HL-60 (cell line): Measurements from ENCODE around the gene APH1B.
"Not testable (repeated sequence)": the region's sequence is repeated elsewhere in the genome, so short reads cannot be mapped to it uniquely, and the experiment has no call there.

Experiments
- DNase-seq, 2 experiments: peaks; one replicate each; pipeline ENCODE4 v3.0.0-alpha.2; 2010 to 2020; ENCODE audit warnings: low read depth in 1 of 2, low spot score in 1 of 2
- H3K27ac ChIP-seq: fragments of 250-450 bp; sonication (Bioruptor Pico); replicated peaks from 2 replicates; pipeline ENCODE4 v1.5.1; 2020; ENCODE audit warnings: mild to moderate bottlenecking, moderate library complexity
- H3K27me3 ChIP-seq: fragments of 250-450 bp; sonication (Bioruptor Pico); 2 replicates; pipeline ENCODE4 v1.5.1; 2021; ENCODE audit warnings: mild to moderate bottlenecking, moderate library complexity; ENCODE audit not compliant: insufficient read depth, poor library complexity, severe bottlenecking
- H3K4me3 ChIP-seq: replicated peaks from 2 replicates; pipeline ENCODE4 v1.5.1; 2011; ENCODE audit warnings: mild to moderate bottlenecking, control low read depth, low read length; ENCODE audit not compliant: insufficient read depth
- GABPA ChIP-seq: IDR thresholded peaks from 2 replicates; pipeline ENCODE4 v1.6.1; 2012; ENCODE audit warnings: low read depth
- POLR2AphosphoS5 ChIP-seq: IDR thresholded peaks from 2 replicates; pipeline ENCODE4 v1.6.1; 2012; ENCODE audit warnings: low read depth
- SPI1 ChIP-seq: IDR thresholded peaks from 2 replicates; pipeline ENCODE4 v1.6.1; 2012; ENCODE audit warnings: low read depth, mild to moderate bottlenecking, borderline replicate concordance
- TF ChIP-seq, protein P1 (sequence below): IDR thresholded peaks from 2 replicates; pipeline ENCODE4 v1.6.1; 2012; ENCODE audit warnings: low read depth; ENCODE audit not compliant: insufficient replicate concordance
- TF ChIP-seq, protein P2 (sequence below): IDR thresholded peaks from one replicate; pipeline ENCODE4 v1.5.1; 2011; ENCODE audit warnings: low read length, control low read depth, inconsistent platforms; ENCODE audit not compliant: insufficient read depth

Gene APH1B

DNA sequence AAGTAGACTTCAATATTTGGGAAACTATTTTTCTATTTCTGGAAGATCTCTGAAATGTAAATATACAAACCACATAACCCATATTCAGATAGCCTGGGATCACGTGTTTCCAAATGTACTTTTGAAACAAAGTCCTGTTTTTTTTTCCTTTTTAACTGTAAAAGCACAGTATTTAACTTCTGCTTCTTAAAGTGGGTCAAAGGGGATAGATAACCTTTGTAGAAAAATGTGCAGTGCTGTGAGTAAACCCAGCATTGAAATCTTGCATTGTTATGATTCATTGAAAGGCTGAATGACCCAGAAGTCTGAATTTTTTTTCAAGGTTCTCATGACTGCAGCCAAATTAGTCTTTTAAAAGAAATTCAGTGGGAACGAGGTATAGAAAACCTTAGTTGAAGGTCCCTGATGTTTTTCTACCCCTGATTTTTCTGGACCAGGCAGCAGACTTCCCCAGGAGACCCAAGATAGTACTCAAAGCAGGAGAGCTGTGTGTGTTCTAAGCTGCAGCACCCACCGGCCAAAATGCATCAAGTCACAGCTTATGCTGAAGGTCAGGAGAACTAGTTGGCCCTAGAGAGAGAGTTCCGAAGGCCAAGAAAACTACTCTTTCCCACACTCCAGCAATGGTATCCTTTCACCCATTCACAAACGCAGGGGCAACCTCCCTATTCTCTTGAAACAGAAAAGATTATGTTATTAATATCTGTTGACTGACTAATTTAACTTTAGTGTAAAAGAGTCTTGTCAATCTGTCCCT, 43.6 kb upstream of the APH1B start:
- Histone ChIP-seq H3K27ac (peak overlapping the region; percentile 23; the same call in 1 of the 2 replicates), H3K27me3 (no peaks in the 10 kb centered on the region), H3K4me3 (no peak overlapping the region)
- TF ChIP-seq POLR2AphosphoS5 (no peak), SPI1 (no peak), GABPA (no peak)
- TF ChIP-seq, protein P1, sequence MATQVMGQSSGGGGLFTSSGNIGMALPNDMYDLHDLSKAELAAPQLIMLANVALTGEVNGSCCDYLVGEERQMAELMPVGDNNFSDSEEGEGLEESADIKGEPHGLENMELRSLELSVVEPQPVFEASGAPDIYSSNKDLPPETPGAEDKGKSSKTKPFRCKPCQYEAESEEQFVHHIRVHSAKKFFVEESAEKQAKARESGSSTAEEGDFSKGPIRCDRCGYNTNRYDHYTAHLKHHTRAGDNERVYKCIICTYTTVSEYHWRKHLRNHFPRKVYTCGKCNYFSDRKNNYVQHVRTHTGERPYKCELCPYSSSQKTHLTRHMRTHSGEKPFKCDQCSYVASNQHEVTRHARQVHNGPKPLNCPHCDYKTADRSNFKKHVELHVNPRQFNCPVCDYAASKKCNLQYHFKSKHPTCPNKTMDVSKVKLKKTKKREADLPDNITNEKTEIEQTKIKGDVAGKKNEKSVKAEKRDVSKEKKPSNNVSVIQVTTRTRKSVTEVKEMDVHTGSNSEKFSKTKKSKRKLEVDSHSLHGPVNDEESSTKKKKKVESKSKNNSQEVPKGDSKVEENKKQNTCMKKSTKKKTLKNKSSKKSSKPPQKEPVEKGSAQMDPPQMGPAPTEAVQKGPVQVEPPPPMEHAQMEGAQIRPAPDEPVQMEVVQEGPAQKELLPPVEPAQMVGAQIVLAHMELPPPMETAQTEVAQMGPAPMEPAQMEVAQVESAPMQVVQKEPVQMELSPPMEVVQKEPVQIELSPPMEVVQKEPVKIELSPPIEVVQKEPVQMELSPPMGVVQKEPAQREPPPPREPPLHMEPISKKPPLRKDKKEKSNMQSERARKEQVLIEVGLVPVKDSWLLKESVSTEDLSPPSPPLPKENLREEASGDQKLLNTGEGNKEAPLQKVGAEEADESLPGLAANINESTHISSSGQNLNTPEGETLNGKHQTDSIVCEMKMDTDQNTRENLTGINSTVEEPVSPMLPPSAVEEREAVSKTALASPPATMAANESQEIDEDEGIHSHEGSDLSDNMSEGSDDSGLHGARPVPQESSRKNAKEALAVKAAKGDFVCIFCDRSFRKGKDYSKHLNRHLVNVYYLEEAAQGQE = no peak
- TF ChIP-seq, protein P2, sequence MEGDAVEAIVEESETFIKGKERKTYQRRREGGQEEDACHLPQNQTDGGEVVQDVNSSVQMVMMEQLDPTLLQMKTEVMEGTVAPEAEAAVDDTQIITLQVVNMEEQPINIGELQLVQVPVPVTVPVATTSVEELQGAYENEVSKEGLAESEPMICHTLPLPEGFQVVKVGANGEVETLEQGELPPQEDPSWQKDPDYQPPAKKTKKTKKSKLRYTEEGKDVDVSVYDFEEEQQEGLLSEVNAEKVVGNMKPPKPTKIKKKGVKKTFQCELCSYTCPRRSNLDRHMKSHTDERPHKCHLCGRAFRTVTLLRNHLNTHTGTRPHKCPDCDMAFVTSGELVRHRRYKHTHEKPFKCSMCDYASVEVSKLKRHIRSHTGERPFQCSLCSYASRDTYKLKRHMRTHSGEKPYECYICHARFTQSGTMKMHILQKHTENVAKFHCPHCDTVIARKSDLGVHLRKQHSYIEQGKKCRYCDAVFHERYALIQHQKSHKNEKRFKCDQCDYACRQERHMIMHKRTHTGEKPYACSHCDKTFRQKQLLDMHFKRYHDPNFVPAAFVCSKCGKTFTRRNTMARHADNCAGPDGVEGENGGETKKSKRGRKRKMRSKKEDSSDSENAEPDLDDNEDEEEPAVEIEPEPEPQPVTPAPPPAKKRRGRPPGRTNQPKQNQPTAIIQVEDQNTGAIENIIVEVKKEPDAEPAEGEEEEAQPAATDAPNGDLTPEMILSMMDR = no peak
- DNase-seq = no peak

DNA sequence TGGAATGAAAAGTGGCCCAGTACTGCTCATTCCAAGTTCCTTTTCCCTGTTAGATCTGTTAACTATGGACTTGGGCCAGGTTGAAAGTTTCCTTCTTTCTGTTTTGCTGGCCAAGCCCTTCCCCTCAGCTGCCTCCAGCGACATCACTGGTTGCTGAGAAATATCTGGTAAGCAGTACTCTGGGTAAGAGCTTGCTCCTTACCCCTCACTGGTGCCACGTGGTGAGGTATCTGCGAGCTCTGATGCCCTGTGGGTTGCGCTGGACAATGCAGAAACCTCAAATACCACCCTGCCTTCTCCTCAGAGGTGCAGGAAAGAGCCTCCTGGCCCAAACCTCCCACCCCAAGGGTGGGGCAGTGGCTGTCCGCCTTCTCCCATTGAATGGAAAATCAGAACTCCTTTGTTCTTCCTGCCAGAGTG, 42.9 kb upstream of the APH1B start:
- Histone ChIP-seq H3K27me3 (no peaks in the 10 kb centered on the region), H3K27ac (no peak overlapping the region; the same call in 1 of the 2 replicates), H3K4me3 (no peak overlapping the region)
- DNase-seq = no peak
- TF ChIP-seq, protein P1 = no peak
- TF ChIP-seq POLR2AphosphoS5 (no peak), GABPA (no peak), SPI1 (no peak)
- TF ChIP-seq, protein P2 = no peak

DNA sequence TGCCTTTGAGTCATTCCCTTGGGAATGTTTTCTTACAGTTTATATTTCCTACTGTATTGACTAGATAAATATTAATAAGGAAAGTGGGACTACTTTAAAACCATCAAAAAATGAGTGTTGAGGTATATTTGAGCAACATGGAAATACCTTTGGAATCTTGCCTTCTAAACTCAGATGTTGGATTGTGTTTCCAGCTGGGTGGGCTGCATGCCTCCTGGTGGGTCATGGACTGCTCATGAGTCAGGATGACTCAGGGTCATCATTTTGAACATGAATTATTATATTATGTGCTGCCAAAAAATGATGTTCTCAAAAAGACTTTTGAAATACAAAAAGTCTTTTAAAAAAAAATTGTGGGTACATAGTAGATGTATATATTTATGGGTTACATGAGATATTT, 41.1 kb upstream of the APH1B start:
- no peak overlapping the region for H3K4me3 ChIP-seq
- H3K27ac ChIP-seq = no peak overlapping the region
- DNase-seq = no peak

DNA sequence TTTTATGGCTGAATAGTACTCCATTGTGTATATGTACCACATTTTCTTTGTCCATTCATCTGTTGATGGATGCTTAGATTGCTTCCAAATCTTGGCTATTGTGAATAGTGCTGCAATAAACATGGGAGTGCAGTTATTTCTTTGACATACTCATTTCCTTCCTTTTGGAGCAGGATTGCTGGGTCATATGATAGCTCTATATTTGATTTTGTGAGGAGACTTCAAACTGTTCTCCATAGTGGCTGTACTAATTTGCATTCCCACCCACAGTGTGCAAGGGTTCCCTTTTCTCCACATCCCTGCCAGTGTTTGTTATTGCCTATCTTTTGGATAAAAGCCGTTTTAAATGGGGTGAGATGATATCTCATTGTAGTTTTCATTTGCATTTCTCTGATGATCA, 40.3 kb upstream of the APH1B start:
- H3K27me3 ChIP-seq, H3K4me3 ChIP-seq, H3K27ac ChIP-seq: not testable (repeated sequence)

More for the DNA sequence above, 41.1 kb upstream of the APH1B start:
- no peaks in the 10 kb centered on the region for H3K27me3 ChIP-seq
- TF ChIP-seq GABPA (no peak), SPI1 (no peak), POLR2AphosphoS5 (no peak)
- TF ChIP-seq, protein P2 = no peak
- TF ChIP-seq, protein P1 = no peak

More for the DNA sequence above, 40.3 kb upstream of the APH1B start:
- not testable (repeated sequence) for DNase-seq
